ENCODE data around the gene TBC1D22A. TPM values are rescaled to one million over a fixed set of nuclear protein-coding genes. Genes with fewer than 3 reads are reported as not detected.

The TBC1D22A gene
- polyA plus RNA-seq, 1 of the 3 experiments (the other 2 are of a cell fraction) = 16.5 TPM

- ChIA-PET POLR2A (no interaction called here), CTCF (interaction anchor here (1.0 kb wide), 1 partner anchor 207 kb away, joined by 3 read pairs; no protein-coding TSS in a partner anchor)
- no peaks in the 10 kb centered on the region for H3F3A ChIP-seq (replicated peaks; ENCODE audit: insufficient read depth)
- H3K9me2 ChIP-seq = no peaks in the 10 kb centered on the region
- no peaks in the 10 kb centered on the region for H3K79me2 ChIP-seq (ENCODE audit: insufficient read depth)
- H4K20me1 ChIP-seq (ENCODE audit: insufficient read depth) = no peaks in the 10 kb centered on the region
- no peak overlapping the region for H3K27ac ChIP-seq (ENCODE audit: low read depth in 2 of 2, low read length in 1 of 2)
- TF ChIP-seq TCF12 (IDR thresholded peaks at IDR 0.05) = no peak
- TF ChIP-seq FOXM1 (IDR thresholded peaks at IDR 0.05; ENCODE audit: low read depth) = no peak
- TF ChIP-seq RCOR1 (IDR thresholded peaks at IDR 0.05; ENCODE audit: low read length) = no peak
- TF ChIP-seq, protein P1, sequence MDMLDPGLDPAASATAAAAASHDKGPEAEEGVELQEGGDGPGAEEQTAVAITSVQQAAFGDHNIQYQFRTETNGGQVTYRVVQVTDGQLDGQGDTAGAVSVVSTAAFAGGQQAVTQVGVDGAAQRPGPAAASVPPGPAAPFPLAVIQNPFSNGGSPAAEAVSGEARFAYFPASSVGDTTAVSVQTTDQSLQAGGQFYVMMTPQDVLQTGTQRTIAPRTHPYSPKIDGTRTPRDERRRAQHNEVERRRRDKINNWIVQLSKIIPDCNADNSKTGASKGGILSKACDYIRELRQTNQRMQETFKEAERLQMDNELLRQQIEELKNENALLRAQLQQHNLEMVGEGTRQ (IDR thresholded peaks at IDR 0.05; ENCODE audit: borderline replicate concordance, low read depth, low read length) = no peak
- TF ChIP-seq, protein P2, sequence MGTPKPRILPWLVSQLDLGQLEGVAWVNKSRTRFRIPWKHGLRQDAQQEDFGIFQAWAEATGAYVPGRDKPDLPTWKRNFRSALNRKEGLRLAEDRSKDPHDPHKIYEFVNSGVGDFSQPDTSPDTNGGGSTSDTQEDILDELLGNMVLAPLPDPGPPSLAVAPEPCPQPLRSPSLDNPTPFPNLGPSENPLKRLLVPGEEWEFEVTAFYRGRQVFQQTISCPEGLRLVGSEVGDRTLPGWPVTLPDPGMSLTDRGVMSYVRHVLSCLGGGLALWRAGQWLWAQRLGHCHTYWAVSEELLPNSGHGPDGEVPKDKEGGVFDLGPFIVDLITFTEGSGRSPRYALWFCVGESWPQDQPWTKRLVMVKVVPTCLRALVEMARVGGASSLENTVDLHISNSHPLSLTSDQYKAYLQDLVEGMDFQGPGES (IDR thresholded peaks at IDR 0.05; ENCODE audit: low read depth, low read length) = no peak
- no peak for TF ChIP-seq YY1 (IDR thresholded peaks at IDR 0.05; ENCODE audit: low read depth)
- no peak for TF ChIP-seq PBX3 (IDR thresholded peaks at IDR 0.05)
- no peak for TF ChIP-seq GATA2 (CRISPR knock-in tag; IDR thresholded peaks at IDR 0.05)
- TF ChIP-seq, protein P3, sequence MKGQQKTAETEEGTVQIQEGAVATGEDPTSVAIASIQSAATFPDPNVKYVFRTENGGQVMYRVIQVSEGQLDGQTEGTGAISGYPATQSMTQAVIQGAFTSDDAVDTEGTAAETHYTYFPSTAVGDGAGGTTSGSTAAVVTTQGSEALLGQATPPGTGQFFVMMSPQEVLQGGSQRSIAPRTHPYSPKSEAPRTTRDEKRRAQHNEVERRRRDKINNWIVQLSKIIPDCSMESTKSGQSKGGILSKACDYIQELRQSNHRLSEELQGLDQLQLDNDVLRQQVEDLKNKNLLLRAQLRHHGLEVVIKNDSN (IDR thresholded peaks at IDR 0.05; ENCODE audit: borderline replicate concordance, low read depth) = no peak
- TF ChIP-seq ELF1 (IDR thresholded peaks at IDR 0.05) = no peak
- no peak for TF ChIP-seq MEF2A (IDR thresholded peaks at IDR 0.05; ENCODE audit: borderline replicate concordance, low read depth)
- TF ChIP-seq RAD21 (IDR thresholded peaks at IDR 0.05; ENCODE audit: low read length) = no peak
- TF ChIP-seq GABPA (IDR thresholded peaks at IDR 0.05; ENCODE audit: low read depth) = no peak
- TF ChIP-seq, protein P4, sequence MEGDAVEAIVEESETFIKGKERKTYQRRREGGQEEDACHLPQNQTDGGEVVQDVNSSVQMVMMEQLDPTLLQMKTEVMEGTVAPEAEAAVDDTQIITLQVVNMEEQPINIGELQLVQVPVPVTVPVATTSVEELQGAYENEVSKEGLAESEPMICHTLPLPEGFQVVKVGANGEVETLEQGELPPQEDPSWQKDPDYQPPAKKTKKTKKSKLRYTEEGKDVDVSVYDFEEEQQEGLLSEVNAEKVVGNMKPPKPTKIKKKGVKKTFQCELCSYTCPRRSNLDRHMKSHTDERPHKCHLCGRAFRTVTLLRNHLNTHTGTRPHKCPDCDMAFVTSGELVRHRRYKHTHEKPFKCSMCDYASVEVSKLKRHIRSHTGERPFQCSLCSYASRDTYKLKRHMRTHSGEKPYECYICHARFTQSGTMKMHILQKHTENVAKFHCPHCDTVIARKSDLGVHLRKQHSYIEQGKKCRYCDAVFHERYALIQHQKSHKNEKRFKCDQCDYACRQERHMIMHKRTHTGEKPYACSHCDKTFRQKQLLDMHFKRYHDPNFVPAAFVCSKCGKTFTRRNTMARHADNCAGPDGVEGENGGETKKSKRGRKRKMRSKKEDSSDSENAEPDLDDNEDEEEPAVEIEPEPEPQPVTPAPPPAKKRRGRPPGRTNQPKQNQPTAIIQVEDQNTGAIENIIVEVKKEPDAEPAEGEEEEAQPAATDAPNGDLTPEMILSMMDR (IDR thresholded peaks at IDR 0.05) = no peak
- no peak for TF ChIP-seq RXRA (IDR thresholded peaks at IDR 0.05; ENCODE audit: borderline replicate concordance, low read depth)
- TF ChIP-seq NFIC (IDR thresholded peaks at IDR 0.05; ENCODE audit: borderline replicate concordance) = no peak
- TF ChIP-seq FOSL2 (IDR thresholded peaks at IDR 0.05; ENCODE audit: borderline replicate concordance, low read depth) = no peak
- no peak for TF ChIP-seq JUND (IDR thresholded peaks at IDR 0.05)
- no peak for TF ChIP-seq EP300 (IDR thresholded peaks at IDR 0.05; ENCODE audit: borderline replicate concordance in 1 of 2, low read depth in 1 of 2, low read length in 1 of 2)
- no peaks in the 10 kb centered on the region for H3K9me3 ChIP-seq
- H3K27me3 ChIP-seq (ENCODE audit: insufficient read depth) = no peaks in the 10 kb centered on the region
- WGBS (ENCODE audit: low lambda C conversion rate) = 95% methylated on average over 8 of the region's 12 CpGs
- no peak overlapping the region for H3K4me3 ChIP-seq (ENCODE audit: low read depth in 2 of 2, low read length in 1 of 2)
- H2AFZ ChIP-seq (ENCODE audit: low read depth) = no peak overlapping the region
- H3K4me1 ChIP-seq (ENCODE audit: control insufficient read depth in 1 of 2, insufficient read depth in 2 of 2, low read depth in 1 of 2, low read length in 1 of 2) = no peaks in the 10 kb centered on the region; a peak in 1 of 4 replicates
- DNase-seq = no peak
- no peak overlapping the region for H3K9ac ChIP-seq
- H3K4me2 ChIP-seq = no peak overlapping the region
- peaks cover 0 to 5% of the 10 kb centered on the region in 2 experiments for H3K36me3 ChIP-seq (replicated peaks in 1 of 2; ENCODE audit: control insufficient read depth in 1 of 2, insufficient read depth in 2 of 2, low read length in 1 of 2)
Observed at GRCh38 chr22:47011131-47011858, 248.8 kb downstream of the TBC1D22A start.
